ENCODE data around the gene NECTIN4.
A peak's percentile ranks its signal among the peaks of the same experiment; 100 is the strongest.
"Not testable (repeated sequence)": the region's sequence is repeated elsewhere in the genome, so short reads cannot be mapped to it uniquely, and the experiment has no call there.

The NECTIN4 gene

GRCh38 chr1:161039154-161039545 is 50.2 kb downstream of the NECTIN4 start:
- DNase-seq (ENCODE audit: low read depth) = no peak
- H3K4me3 ChIP-seq (ENCODE audit: low read depth, low read length) = peak overlapping the region; percentile 55

- H3K4me3 ChIP-seq (ENCODE audit: low read depth, low read length) = peak within 1 kb of the TSS; percentile 55
- DNase-seq (ENCODE audit: low read depth) = no peak
Observed at GRCh38 chr1:161038523-161039153, 50.7 kb downstream of the NECTIN4 start, which contains the start of gene TSTD1. TSTD1 (minus strand) TSS chr1:161038964; CDS start chr1:161038889, 75 bp downstream.

- H3K4me3 ChIP-seq (ENCODE audit: low read depth, low read length) = peak overlapping the region; percentile 55
Observed at GRCh38 chr1:161037661-161038522, 51.5 kb downstream of the NECTIN4 start.

GRCh38 chr1:161033751-161034150 is 55.6 kb downstream of the NECTIN4 start:
- H3K4me3 ChIP-seq (ENCODE audit: low read depth, low read length) = no peak overlapping the region
- DNase-seq (ENCODE audit: low read depth) = no peak

More at GRCh38 chr1:161037661-161038522, 51.5 kb downstream of the NECTIN4 start:
- DNase-seq (ENCODE audit: low read depth) = no peak

GRCh38 chr1:161032409-161032808 is 56.9 kb downstream of the NECTIN4 start:
- DNase-seq (ENCODE audit: low read depth) = no peak
- H3K4me3 ChIP-seq (ENCODE audit: low read depth, low read length) = no peak overlapping the region

- no peak overlapping the region for H3K4me3 ChIP-seq (ENCODE audit: low read depth, low read length)
- DNase-seq (ENCODE audit: low read depth) = no peak
Observed at GRCh38 chr1:161031874-161032273, 57.5 kb downstream of the NECTIN4 start.

GRCh38 chr1:161029466-161029865 is 59.9 kb downstream of the NECTIN4 start:
- not testable (repeated sequence) for H3K4me3 ChIP-seq (ENCODE audit: low read depth, low read length); DNase-seq (ENCODE audit: low read depth)

GRCh38 chr1:161026954-161027353 is 62.4 kb downstream of the NECTIN4 start:
- not testable (repeated sequence) for H3K4me3 ChIP-seq (ENCODE audit: low read depth, low read length); DNase-seq (ENCODE audit: low read depth)

- H3K4me3 ChIP-seq (ENCODE audit: low read depth, low read length); DNase-seq (ENCODE audit: low read depth): not testable (repeated sequence)
Observed at GRCh38 chr1:161022432-161022831, 66.9 kb downstream of the NECTIN4 start.

- DNase-seq (ENCODE audit: low read depth) = no peak
Observed at GRCh38 chr1:161021970-161022353, 67.4 kb downstream of the NECTIN4 start.

GRCh38 chr1:161021165-161021969 is 68.0 kb downstream of the NECTIN4 start:
- DNase-seq (ENCODE audit: low read depth) = no peak
- H3K4me3 ChIP-seq (ENCODE audit: low read depth, low read length) = peak overlapping the region; percentile 49

More at GRCh38 chr1:161021970-161022353, 67.4 kb downstream of the NECTIN4 start:
- no peak overlapping the region for H3K4me3 ChIP-seq (ENCODE audit: low read depth, low read length)

All from skeletal muscle cell (primary cell).